Measurements from ENCODE around the gene FAM162A. TPM values are rescaled to one million over a fixed set of nuclear protein-coding genes. Genes with fewer than 3 reads are reported as not detected.

Gene FAM162A, protein sequence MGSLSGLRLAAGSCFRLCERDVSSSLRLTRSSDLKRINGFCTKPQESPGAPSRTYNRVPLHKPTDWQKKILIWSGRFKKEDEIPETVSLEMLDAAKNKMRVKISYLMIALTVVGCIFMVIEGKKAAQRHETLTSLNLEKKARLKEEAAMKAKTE
- total RNA-seq = 10 to 100 TPM; 51.3 to 63.9 TPM

DNA sequence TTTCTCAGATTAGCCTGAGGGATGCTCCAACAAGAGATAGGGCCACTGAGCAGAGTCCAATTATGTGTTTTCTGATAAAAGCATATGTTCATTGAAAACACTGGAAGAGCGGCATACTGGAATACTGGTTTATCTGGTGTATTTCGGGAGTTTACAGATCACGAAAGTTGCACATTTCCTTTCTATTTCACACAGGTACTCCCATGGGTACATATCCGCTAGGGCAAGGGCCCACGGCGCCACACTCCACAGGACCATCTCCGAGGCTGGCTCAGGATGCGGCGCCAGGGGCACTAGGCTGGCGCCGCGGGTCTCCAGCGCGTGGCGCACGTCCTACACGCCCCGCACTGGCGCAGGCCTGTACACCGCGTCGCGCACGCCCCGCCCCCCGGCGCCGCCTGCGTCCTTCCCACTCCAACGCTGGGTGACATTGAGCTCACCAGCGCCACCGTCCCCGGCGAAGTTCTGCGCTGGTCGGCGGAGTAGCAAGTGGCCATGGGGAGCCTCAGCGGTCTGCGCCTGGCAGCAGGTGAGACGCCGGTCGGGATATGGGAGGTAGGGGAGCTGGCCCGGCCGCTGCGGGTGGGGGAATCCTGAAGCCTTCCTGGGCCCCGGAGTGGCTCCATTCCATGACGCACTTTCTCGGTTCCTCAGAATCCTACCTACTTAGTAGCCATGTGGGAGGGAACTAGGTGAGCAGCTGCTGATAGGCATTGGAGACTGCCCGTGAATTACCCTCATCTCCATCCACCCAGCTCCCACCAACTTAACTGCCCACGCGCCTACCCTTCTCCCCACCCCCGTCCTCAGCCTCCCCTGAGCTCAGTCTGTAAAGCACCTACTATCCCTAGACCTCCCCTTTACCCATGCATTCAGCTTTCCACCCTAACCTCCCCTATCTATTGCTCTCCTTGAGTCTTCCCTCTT, at the start of gene FAM162A:
FAM162A (plus strand) TSS at position 412 of the 927 bp plus-strand sequence; CDS start at position 496, 84 bp downstream.
- ATAC-seq (peak; percentile 97), DNase-seq (peak; percentile 95)
- H3K4me1 Mint-ChIP-seq = peaks cover 58% of the 10 kb centered on the region
- no peaks in the 10 kb centered on the region for H3K27me3 Mint-ChIP-seq
- H3K36me3 Mint-ChIP-seq = peaks cover 16% of the 10 kb centered on the region
- CTCF ChIA-PET = interaction anchor here (0.6 to 4.5 kb wide), 33 partner anchors 9 to 838 kb away, joined by 3 to 32 read pairs (median 4); partner anchors contain the start of genes KPNA1, PARP14, POLQ and WDR5B
- peak within 1 kb of the TSS; percentile 91 for H3K4me3 Mint-ChIP-seq
- H3K27ac Mint-ChIP-seq = peak within 1 kb of the TSS; percentile 92
- H3K9me3 Mint-ChIP-seq (ENCODE audit: low read depth) = no peaks in the 10 kb centered on the region

DNA sequence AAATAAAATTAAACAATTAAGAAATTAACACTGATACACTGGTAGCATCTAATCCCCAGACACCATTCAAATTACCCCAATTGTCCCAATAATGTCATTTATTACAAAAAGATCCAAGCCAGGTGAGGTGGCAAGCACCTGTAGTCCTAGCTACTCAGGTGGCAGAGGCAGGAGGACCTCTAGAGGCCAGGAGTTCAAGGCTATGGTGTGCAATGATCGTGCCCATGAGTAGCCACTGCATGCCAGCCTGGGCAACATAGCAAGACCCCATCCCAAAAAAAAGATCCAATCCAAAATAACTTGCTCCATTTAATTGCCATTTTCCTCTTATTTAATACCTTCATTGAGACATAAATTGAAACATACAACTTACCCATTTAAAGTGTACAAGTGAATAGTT, 41.2 kb upstream of the FAM162A start:
- Mint-ChIP-seq H3K27me3 (peaks cover 29% of the 10 kb centered on the region), H3K4me3 (no peak overlapping the region), H3K27ac (no peak overlapping the region), H3K4me1 (no peaks in the 10 kb centered on the region), H3K9me3 (ENCODE audit: low read depth) (peaks cover 3% of the 10 kb centered on the region), H3K36me3 (peaks cover 2% of the 10 kb centered on the region)
- CTCF ChIA-PET = no interaction called here
- ATAC-seq = no peak
- no peak for DNase-seq

DNA sequence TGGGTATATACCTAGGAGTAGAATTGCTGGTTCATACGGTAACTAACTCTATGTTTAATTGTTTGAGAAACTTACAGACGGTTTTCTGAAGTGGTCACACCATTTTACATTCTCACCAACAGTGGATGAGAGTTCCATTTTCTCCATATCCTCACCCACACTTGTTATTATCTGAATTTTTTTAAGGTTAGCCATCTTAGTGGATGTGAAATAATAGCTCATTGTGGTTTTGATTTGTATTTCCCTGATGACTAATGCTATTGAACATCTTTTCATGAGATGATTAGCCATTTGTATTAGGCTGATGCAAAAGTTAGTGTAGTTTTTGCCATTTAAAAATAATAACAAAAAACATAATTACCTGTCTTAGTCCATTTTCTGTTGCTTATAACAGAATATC, 40.3 kb upstream of the FAM162A start:
- CTCF ChIA-PET = no interaction called here
- ATAC-seq (no peak), DNase-seq (no peak)
- Mint-ChIP-seq H3K9me3 (ENCODE audit: low read depth) (peaks cover 5% of the 10 kb centered on the region), H3K36me3 (peaks cover 2% of the 10 kb centered on the region), H3K27me3 (peaks cover 27% of the 10 kb centered on the region), H3K4me1 (no peaks in the 10 kb centered on the region), H3K27ac (no peak overlapping the region), H3K4me3 (no peak overlapping the region)

DNA sequence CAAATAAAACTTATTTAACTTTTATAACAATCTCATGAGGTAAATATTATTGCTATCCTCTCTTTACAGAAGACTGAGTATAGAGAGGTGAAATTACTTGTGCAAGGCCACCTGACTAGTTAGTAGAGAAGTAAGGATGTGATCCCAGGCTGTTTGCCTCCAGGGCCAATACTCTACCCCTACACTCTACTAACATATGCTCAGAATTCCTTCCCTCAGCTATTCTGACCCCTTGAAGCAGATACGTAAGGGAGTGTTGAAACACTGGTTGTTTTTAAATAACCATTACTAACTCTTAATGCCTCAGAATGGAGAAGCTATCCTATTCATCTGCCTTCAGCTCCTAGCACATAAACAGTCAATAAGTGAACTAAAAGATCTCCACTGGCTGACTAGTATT, 34.8 kb upstream of the FAM162A start:
- no peaks in the 10 kb centered on the region for H3K36me3 Mint-ChIP-seq
- DNase-seq = no peak
- H3K27ac Mint-ChIP-seq = no peak overlapping the region
- peaks cover 7% of the 10 kb centered on the region for H3K27me3 Mint-ChIP-seq
- no peaks in the 10 kb centered on the region for H3K4me1 Mint-ChIP-seq
- H3K4me3 Mint-ChIP-seq = no peak overlapping the region
- ATAC-seq = no peak
- CTCF ChIA-PET = interaction anchor here (0.7 to 1.7 kb wide), 2 partner anchors 36 to 466 kb away, joined by 3 to 4 read pairs; no protein-coding TSS in a partner anchor
- peaks cover 5% of the 10 kb centered on the region for H3K9me3 Mint-ChIP-seq (ENCODE audit: low read depth)

DNA sequence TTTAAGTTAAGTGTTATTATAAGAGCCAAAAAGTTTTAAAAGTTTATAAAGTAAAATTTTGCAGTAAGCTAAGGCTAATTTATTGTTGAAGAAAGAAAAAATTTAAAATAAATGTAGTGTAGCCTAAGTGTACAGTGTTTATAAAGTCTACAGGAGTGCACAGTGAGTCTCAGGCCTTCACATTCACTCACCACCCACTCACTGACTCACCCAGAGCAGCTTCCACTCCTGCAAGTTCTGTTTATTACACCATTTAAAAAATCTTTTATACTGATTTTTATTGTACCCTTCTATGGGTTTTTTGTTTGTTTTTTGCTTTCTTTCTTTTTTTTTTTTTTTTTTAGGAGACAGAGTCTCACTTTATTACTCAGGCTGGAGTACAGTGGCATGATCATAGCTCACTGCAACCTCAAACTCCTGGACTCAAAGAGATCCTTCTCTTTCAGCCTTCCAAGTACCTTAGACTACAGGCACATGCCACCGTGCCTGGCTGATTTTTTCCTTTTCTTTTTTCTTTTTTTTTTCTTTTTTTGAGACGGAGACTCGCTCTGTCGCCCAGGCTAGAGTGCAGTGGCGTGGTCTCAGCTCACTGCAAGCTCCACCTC, 33.1 kb upstream of the FAM162A start:
- H3K4me3 Mint-ChIP-seq = no peak overlapping the region
- H3K4me1 Mint-ChIP-seq = no peaks in the 10 kb centered on the region
- H3K9me3 Mint-ChIP-seq (ENCODE audit: low read depth) = peaks cover 5% of the 10 kb centered on the region
- CTCF ChIA-PET = no interaction called here
- no peak overlapping the region for H3K27ac Mint-ChIP-seq
- H3K27me3 Mint-ChIP-seq = no peaks in the 10 kb centered on the region
- no peaks in the 10 kb centered on the region for H3K36me3 Mint-ChIP-seq
- no peak for ATAC-seq
- DNase-seq = no peak

DNA sequence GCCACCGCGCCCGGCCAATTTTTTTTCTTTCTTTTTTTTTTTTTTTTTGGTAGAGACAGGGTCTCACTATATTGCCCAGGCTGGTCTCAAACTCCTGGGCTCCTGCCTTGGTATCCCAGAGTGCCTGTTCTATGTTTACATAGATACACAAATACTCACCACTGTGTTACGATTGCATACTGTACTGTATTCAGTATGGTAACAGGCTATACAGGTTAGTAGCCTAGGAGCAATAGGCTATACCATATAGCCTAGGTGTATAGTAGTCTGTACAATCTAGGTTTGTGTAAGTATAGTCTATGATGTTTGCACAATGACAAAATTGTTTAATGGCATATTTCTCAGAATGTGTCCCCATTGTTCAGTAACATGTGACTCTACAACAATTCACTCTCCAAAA, 32.4 kb upstream of the FAM162A start:
- CTCF ChIA-PET = no interaction called here
- H3K27ac Mint-ChIP-seq = no peak overlapping the region
- no peaks in the 10 kb centered on the region for H3K36me3 Mint-ChIP-seq
- H3K4me1 Mint-ChIP-seq = no peaks in the 10 kb centered on the region
- no peak for DNase-seq
- H3K27me3 Mint-ChIP-seq = no peaks in the 10 kb centered on the region
- no peak for ATAC-seq
- no peak overlapping the region for H3K4me3 Mint-ChIP-seq
- peaks cover 5% of the 10 kb centered on the region for H3K9me3 Mint-ChIP-seq (ENCODE audit: low read depth)

DNA sequence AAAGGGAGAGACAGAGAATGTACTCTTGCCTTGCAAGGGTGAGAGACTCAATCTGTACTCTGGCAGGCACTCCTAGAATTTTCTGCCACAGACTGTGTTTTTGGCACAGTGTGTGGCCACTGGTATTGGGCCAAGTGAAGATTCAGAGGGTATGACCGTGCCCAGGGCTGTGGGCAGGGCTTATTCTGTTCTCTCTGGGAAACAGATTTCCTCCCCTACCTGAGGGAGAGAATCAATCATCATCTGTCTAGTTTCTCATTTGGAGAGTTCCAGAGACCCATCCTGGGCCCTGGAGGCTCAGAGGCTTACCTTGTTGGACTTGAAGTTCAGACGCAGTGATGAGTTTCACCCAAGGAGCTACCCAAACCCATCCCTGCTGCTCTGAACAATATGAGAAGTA, 30.8 kb upstream of the FAM162A start:
- Mint-ChIP-seq H3K36me3 (no peaks in the 10 kb centered on the region), H3K4me1 (no peaks in the 10 kb centered on the region), H3K4me3 (no peak overlapping the region), H3K9me3 (ENCODE audit: low read depth) (no peaks in the 10 kb centered on the region), H3K27me3 (no peaks in the 10 kb centered on the region), H3K27ac (no peak overlapping the region)
- CTCF ChIA-PET = no interaction called here
- ATAC-seq (no peak), DNase-seq (no peak)

DNA sequence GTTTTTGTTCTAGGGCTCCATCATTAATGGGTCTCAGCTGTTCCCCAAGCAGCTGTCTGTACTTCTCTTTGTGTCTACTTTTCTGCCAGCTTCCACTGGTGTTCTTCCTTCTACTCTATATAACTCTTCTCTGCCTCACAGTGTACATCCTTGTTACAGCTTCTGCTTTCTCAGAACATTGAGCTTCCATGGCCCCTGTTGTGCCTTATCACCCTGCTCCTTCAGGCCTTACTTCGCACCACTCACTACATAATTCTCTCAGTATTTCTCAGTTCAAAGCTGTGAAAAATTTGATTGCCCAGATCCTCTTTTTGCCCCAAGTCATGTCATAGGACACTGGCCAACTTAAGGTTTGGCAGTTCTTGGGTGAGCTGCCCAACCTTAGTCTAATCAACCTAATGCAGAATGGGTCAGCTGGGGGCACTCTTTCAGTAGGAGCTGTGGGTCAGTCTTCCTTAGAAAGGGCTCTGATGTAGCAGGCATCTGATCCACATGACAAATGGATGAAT, 30.0 kb upstream of the FAM162A start:
- H3K36me3 Mint-ChIP-seq = peaks cover 6% of the 10 kb centered on the region
- H3K27ac Mint-ChIP-seq = no peak overlapping the region
- CTCF ChIA-PET = no interaction called here
- H3K27me3 Mint-ChIP-seq = no peaks in the 10 kb centered on the region
- DNase-seq (no peak), ATAC-seq (no peak)
- no peak overlapping the region for H3K4me3 Mint-ChIP-seq
- no peaks in the 10 kb centered on the region for H3K9me3 Mint-ChIP-seq (ENCODE audit: low read depth)
- peaks cover 7% of the 10 kb centered on the region for H3K4me1 Mint-ChIP-seq

DNA sequence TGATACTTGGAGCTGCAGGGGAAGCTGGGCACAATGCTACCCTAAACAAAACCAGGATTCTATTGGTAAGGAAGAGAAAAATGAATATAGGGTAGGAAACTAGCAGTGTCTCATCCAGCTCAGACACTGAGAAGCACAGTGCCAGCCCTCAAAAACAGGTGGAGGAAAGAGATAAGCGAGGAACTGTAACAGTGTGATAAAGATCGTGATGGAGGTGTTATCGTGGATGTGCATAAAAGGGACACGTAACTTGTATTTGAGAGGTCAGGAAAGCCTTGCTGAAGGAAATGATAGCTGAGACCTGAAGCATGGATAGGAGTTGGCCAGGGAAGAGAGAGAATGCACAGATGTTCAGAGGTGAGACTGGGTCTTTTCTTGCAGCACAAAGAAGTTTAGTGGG, 28.4 kb upstream of the FAM162A start:
- ATAC-seq (no peak), DNase-seq (no peak)
- Mint-ChIP-seq H3K4me3 (no peak overlapping the region), H3K36me3 (peaks cover 9% of the 10 kb centered on the region), H3K27ac (no peak overlapping the region), H3K27me3 (no peaks in the 10 kb centered on the region), H3K4me1 (peaks cover 7% of the 10 kb centered on the region), H3K9me3 (ENCODE audit: low read depth) (no peaks in the 10 kb centered on the region)
- CTCF ChIA-PET = no interaction called here

DNA sequence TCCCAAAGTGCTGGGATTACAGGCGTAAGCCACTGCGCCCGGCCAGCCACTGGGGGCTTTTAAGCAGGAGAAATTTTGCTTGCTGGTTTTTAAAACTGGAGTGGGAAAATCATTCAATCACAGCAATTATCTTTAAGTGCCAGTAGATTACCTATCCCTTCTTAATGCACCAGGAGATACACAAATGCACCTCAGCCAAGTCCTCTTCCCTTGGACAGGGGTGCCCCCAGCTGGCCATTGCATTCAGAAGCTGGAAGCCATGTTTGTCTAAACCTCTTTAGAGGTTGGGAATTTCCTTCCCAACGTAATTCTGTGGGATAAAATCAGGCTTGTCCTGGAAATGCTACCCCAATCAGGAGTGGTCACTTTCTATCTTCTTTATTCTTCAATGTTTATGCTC, 27.6 kb upstream of the FAM162A start:
- Mint-ChIP-seq H3K9me3 (ENCODE audit: low read depth) (no peaks in the 10 kb centered on the region), H3K27ac (no peak overlapping the region), H3K4me1 (peaks cover 7% of the 10 kb centered on the region), H3K4me3 (no peak overlapping the region), H3K36me3 (peaks cover 12% of the 10 kb centered on the region), H3K27me3 (no peaks in the 10 kb centered on the region)
- CTCF ChIA-PET = interaction anchor here (1.0 to 1.3 kb wide), 2 partner anchors 29 to 49 kb away, joined by 3 to 4 read pairs; no protein-coding TSS in a partner anchor
- no peak for DNase-seq
- ATAC-seq = no peak

DNA sequence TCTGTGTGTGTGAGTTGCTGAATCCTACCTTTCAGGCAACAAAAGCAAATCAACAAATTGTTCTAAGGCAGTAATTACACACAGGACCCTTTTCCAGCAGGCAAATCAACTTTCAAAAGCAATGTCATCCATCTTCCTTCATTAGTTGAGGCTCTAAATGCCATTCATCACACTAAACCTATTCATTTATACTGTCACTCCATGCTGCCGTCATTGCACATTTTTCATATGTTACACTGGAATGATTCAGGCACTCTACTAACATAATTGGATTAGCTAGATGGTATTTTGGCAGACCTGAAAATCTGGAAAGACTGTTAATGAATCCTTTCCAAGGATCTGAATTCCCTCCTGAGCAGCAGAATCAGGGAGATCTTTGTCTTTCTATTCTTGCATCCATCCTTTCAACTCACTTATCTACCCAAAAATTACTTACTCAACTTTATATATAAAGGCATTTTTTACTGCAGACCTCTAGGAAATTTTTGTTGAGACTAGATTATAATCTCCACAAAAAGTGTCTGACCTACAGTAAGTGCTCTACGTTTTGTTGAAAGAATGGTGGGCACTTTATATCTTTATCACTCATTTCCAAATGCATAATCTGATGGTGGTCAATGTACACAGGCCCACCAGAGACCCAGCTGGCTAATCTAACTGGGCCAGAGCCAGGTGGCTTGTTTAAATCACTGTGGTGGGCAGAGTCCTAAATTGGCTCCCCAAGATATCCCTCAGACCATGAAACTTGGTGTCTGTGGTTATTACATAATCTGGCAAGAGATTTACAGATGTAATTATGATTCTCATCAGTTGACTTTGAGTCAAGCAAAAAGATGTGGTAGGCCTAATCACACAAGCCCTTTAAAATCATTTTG, 25.9 kb upstream of the FAM162A start:
- Mint-ChIP-seq H3K4me3 (no peak overlapping the region), H3K9me3 (ENCODE audit: low read depth) (no peaks in the 10 kb centered on the region), H3K27me3 (no peaks in the 10 kb centered on the region), H3K27ac (no peak overlapping the region), H3K36me3 (peaks cover 16% of the 10 kb centered on the region), H3K4me1 (peaks cover 7% of the 10 kb centered on the region)
- CTCF ChIA-PET = interaction anchor here (1.0 kb wide), 1 partner anchor 71 kb away, joined by 3 read pairs; no protein-coding TSS in a partner anchor
- no peak for ATAC-seq
- no peak for DNase-seq

DNA sequence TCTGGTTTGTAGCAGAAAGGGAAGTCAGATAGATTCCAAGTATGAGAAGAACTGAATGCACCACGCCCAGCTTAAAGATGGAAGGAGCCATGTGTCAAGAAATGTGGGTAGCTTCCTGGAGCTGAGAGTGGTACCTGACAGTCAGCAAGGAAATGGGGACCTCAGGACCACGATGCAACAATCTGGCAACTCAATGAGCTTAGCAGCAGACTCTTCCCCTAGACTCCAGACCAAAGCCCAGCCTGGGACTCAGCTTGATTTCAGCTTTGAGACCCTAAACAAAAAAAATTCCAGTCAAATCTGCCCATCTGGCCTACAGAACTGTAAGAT, 25.3 kb upstream of the FAM162A start:
- Mint-ChIP-seq H3K4me3 (no peak overlapping the region), H3K9me3 (ENCODE audit: low read depth) (no peaks in the 10 kb centered on the region), H3K27me3 (no peaks in the 10 kb centered on the region), H3K27ac (peak overlapping the region; percentile 12), H3K36me3 (peaks cover 21% of the 10 kb centered on the region), H3K4me1 (peaks cover 7% of the 10 kb centered on the region)
- CTCF ChIA-PET = no interaction called here
- DNase-seq (no peak), ATAC-seq (peak; percentile 33)

DNA sequence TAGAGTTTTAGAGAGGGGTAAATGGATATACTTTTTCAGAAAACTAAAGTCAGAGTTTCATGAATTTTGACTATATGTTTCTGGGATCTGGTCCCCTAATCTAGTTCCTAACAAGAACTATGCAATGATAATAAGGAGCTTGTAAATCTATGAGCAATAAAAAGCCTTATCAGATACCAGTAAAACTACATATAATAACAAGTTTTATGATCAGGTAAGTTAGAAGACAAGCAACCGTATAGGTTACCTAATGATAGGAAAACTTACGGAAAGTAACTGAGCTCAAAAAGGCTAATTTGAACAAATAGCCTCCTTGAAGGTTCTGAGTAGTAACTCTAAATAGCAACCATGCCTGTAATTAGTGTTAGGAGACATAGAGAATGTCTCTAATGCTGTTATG, 22.0 kb upstream of the FAM162A start:
- H3K36me3 Mint-ChIP-seq = peaks cover 34% of the 10 kb centered on the region
- no peak overlapping the region for H3K27ac Mint-ChIP-seq
- H3K9me3 Mint-ChIP-seq (ENCODE audit: low read depth) = no peaks in the 10 kb centered on the region
- CTCF ChIA-PET = interaction anchor here (0.6 kb wide), 1 partner anchor 479 kb away, joined by 3 read pairs; no protein-coding TSS in a partner anchor
- no peak for DNase-seq
- no peak for ATAC-seq
- peaks cover 27% of the 10 kb centered on the region for H3K4me1 Mint-ChIP-seq
- no peaks in the 10 kb centered on the region for H3K27me3 Mint-ChIP-seq
- H3K4me3 Mint-ChIP-seq = no peak overlapping the region

All from activated CD8-positive, alpha-beta memory T cell treated with anti-CD3 and anti-CD28 coated beads, Interleukin-2, amount 10 ng/mL, durations not matched to agents 7 days and 5 days (primary cell).